K562 (cell line): ENCODE results near the gene NDUFB10. TPM values are rescaled to one million over a fixed set of nuclear protein-coding genes. Genes with fewer than 3 reads are reported as not detected.
A peak's percentile ranks its signal among the peaks of the same experiment; 100 is the strongest.

ENCODE experiments used
- ARID4B ChIP-seq: sonication (generic); formaldehyde crosslinking; IDR thresholded peaks from 2 replicates; pipeline ENCODE4 v1.8.0; 2022; ENCODE audit warnings: mild to moderate bottlenecking, missing genetic modification reagents
- CREB1 ChIP-seq, 2 experiments: sonication (generic) in 1 of 2; formaldehyde crosslinking in 1 of 2; IDR thresholded peaks; 2 replicates each; pipeline versions ENCODE4 v1.6.1 to v1.8.0; 2012 to 2022; ENCODE audit warnings: inconsistent platforms in 1 of 2, mild to moderate bottlenecking in 1 of 2, missing genetic modification reagents in 1 of 2, moderate library complexity in 1 of 2
- DACH1 ChIP-seq: fragments of 450-650 bp; IDR thresholded peaks from 2 replicates; pipeline ENCODE4 v1.6.1; 2018; ENCODE audit not compliant: partially characterized antibody
- EP300 ChIP-seq: IDR thresholded peaks from 2 replicates; pipeline ENCODE4 v1.6.1; 2012; ENCODE audit warnings: low read length, improper control_type of control experiment
- HDAC1 ChIP-seq, 2 experiments: fragments of 450-650 bp; IDR thresholded peaks; 2 replicates each; pipeline ENCODE4 v1.6.1; 2016 to 2017; ENCODE audit warnings: inconsistent platforms in 1 of 2, mild to moderate bottlenecking in 1 of 2, moderate library complexity in 1 of 2
- HNRNPL ChIP-seq: fragments of 200-400 bp; formaldehyde crosslinking; IDR thresholded peaks from 2 replicates; pipeline ENCODE4 v1.6.1; 2017; ENCODE audit warnings: low read depth, mild to moderate bottlenecking, low read length
- MTA2 ChIP-seq: fragments of 450-650 bp; IDR thresholded peaks from 2 replicates; pipeline ENCODE4 v1.6.1; 2016; ENCODE audit warnings: low read depth
- PKNOX1 ChIP-seq: fragments of 450-650 bp; IDR thresholded peaks from 2 replicates; pipeline ENCODE4 v1.6.1; 2016
- PRMT5 ChIP-seq: sonication (generic); formaldehyde crosslinking; IDR thresholded peaks from 2 replicates; pipeline ENCODE4 v1.5.0; 2020; ENCODE audit warnings: missing genetic modification reagents
- RAD21 ChIP-seq, 2 experiments: fragments of 250-450 bp in 1 of 2; fragments of 450-650 bp in 1 of 2; sonication (Bioruptor Pico) in 1 of 2; formaldehyde crosslinking in 1 of 2; IDR thresholded peaks in 1 of 2; conservative IDR thresholded peaks in 1 of 2; 2 replicates each; pipeline versions ENCODE4 v1.4.0 to v1.8.0; 2020 to 2022; ENCODE audit warnings: mild to moderate bottlenecking in 2 of 2, moderate library complexity in 1 of 2
- ZNF318 ChIP-seq, 2 experiments: fragments of 450-650 bp; IDR thresholded peaks; 2 replicates each; pipeline ENCODE4 v1.6.1; 2016; ENCODE audit warnings: mild to moderate bottlenecking in 2 of 2, borderline replicate concordance in 1 of 2, low read depth in 1 of 2, moderate library complexity in 1 of 2
- ZNF778 ChIP-seq: fragments of 450-650 bp; formaldehyde crosslinking; IDR thresholded peaks from 2 replicates; pipeline ENCODE4 v1.4.0; 2020; ENCODE audit warnings: mild to moderate bottlenecking, moderate library complexity
- polyA plus RNA-seq, 8 experiments: library from polyadenylated mRNA; depleted of rRNA in 4 of 8; stranded (reverse) in 5 of 8; unstranded in 3 of 8; fragments of >200 nt; fragmentation: Nextera tagmentation in 2 of 8; fragmentation: Illumina TruSeq in 1 of 8; extraction: Ambion mirVana in 2 of 8; extraction: Trizol in 1 of 8; gene quantifications; 2 replicates each; pipeline versions ENCODE4 v1.2.1 to v1.2.3, GENCODE V29; 2011 to 2014; ENCODE audit warnings: inconsistent platforms in 1 of 8, missing spikeins in 1 of 8
- total RNA-seq, 7 experiments: library from RNA; depleted of rRNA in 6 of 7; stranded (reverse); fragments of >200 nt in 6 of 7; fragmentation: Illumina TruSeq in 2 of 7; extraction: Trizol in 2 of 7; gene quantifications; 2 replicates each; pipeline versions ENCODE4 v1.2.1 to v1.2.3, GENCODE V29; 2011 to 2021; ENCODE audit warnings: low replicate concordance in 1 of 7

NDUFB10 gene
- total and polyA plus RNA-seq, 9 of the 15 experiments (the other 6 are each of a cell fraction or from before 2014, with no cell fraction given): 69.3 to 527 (median 161) TPM

- peak; percentile 78 for TF ChIP-seq DACH1
- no peak for TF ChIP-seq PRMT5 (CRISPR knock-in tag)
- TF ChIP-seq ARID4B (CRISPR knock-in tag): peak; percentile 96
- peak; percentile 87 for TF ChIP-seq PKNOX1
- TF ChIP-seq MTA2: no peak
- no peak for TF ChIP-seq ZNF318 (IDR thresholded peaks at IDR 0.05; ENCODE audit: borderline replicate concordance in 1 of 2, low read depth in 1 of 2)
- peak in 1 of 2 experiments; percentile 82; a peak in 2 of 4 replicates for TF ChIP-seq HDAC1 (IDR thresholded peaks at IDR 0.05)
- TF ChIP-seq HNRNPL: peak; percentile 52; the same call in 1 of the 2 replicates
- 0 out of 2 replicates have a peak, but pooled peaks have one; percentile 5 for TF ChIP-seq EP300
- TF ChIP-seq CREB1 (IDR thresholded peaks at IDR 0.05): peak; percentile 33; the same call in 1 of the 2 replicates
- TF ChIP-seq CREB1 (CRISPR knock-in tag; IDR thresholded peaks at IDR 0.05): no peak; the same call in none of the 2 replicates
- TF ChIP-seq RAD21 (CRISPR knock-in tag; conservative IDR thresholded peaks at IDR 0.05 in 1 of 2, IDR thresholded peaks at IDR 0.05 in 1 of 2): peak; percentile 61 to 73
- TF ChIP-seq ZNF778 (CRISPR knock-in tag): no peak
Measured at GRCh38 chr16:2003827-2004641, 44.7 kb downstream of the NDUFB10 start (continued).
